GM12878 (cell line): ENCODE data around the gene ARID3B. TPM values are rescaled to one million over a fixed set of nuclear protein-coding genes. Genes with fewer than 3 reads are reported as not detected.

ENCODE experiments used
- ATAC-seq: fragments of 200-7000 bp; cut with Tn5 transposase; 3 replicates; pipeline ENCODE4 v1.9.1; 2020; ENCODE audit warnings: mild to moderate bottlenecking, moderate library complexity
- BruUV-seq: library from RNA; stranded (reverse); fragments of 400-500 nt; replicated peaks from 2 replicates; lab custom pipeline; 2021; lab: Mats Ljungman, UMichigan
- CTCF ChIA-PET: fragments of 300-600 bp; sonication (Branson Sonifier 250); formaldehyde crosslinking; extraction: SDS; loops from one replicate; lab custom pipeline; 2021; ENCODE audit warnings: inconsistent platforms; lab: Yijun Ruan, JAX
- POLR2A ChIA-PET: fragments of 350-600 bp; formaldehyde crosslinking; extraction: SDS; loops from one replicate; lab custom pipeline; 2021; ENCODE audit warnings: inconsistent platforms; lab: Charles Lee
- RAD21 ChIA-PET: fragments of 300-600 bp; sonication (Branson Sonifier 250); formaldehyde crosslinking; loops from one replicate; lab custom pipeline; 2023; ENCODE audit warnings: antibody characterized with exemption; ENCODE audit not compliant: unreplicated experiment; lab: Charles Lee
- SMC1A ChIA-PET: fragments of 300-600 bp; sonication (Branson Sonifier 250); formaldehyde crosslinking; loops from one replicate; lab custom pipeline; 2023; ENCODE audit not compliant: unreplicated experiment, uncharacterized antibody; lab: Charles Lee
- DNase-seq: peaks from one replicate; pipeline ENCODE4 v3.0.0-alpha.2; 2011; ENCODE audit warnings: low read depth, low spot score
- FAIRE-seq: peaks from 3 replicates; lab custom pipeline; 2011; peaks lifted over from hg19 to GRCh38; lab: Jason Lieb, UNC
- H2AFZ ChIP-seq: 2 replicates; pipeline ENCODE4 v1.6.0; 2011; ENCODE audit warnings: low read depth, low read length, control low read depth; ENCODE audit not compliant: control insufficient read depth
- H3K27ac ChIP-seq: 2 replicates; pipeline ENCODE4 v1.5.1; 2011; ENCODE audit warnings: control low read depth; ENCODE audit not compliant: control insufficient read depth, insufficient read depth
- H3K27me3 ChIP-seq, 2 experiments: replicated peaks in 1 of 2; 2 replicates each; pipeline versions ENCODE4 v1.6.0 to v1.6.1; 2011; ENCODE audit warnings: low read length in 1 of 2; ENCODE audit not compliant: control insufficient read depth in 2 of 2, insufficient read depth in 2 of 2
- H3K36me3 ChIP-seq, 2 experiments: 2 replicates each; pipeline ENCODE4 v1.5.1; 2011; ENCODE audit warnings: low read length in 1 of 2; ENCODE audit not compliant: control insufficient read depth in 2 of 2, insufficient read depth in 2 of 2
- H3K4me1 ChIP-seq: 2 replicates; pipeline ENCODE4 v1.6.1; 2011; ENCODE audit warnings: mild to moderate bottlenecking, low read length, moderate library complexity, mixed read lengths; ENCODE audit not compliant: control insufficient read depth, insufficient read depth
- H3K4me2 ChIP-seq: 2 replicates; pipeline ENCODE4 v1.6.0; 2011; ENCODE audit warnings: control low read depth; ENCODE audit not compliant: control insufficient read depth, insufficient read depth
- H3K4me3 ChIP-seq: fragments of 200-600 bp; sonication (generic); 2 replicates; pipeline ENCODE4 v1.5.1; 2016
- H3K79me2 ChIP-seq: 2 replicates; pipeline ENCODE4 v1.6.0; 2011; ENCODE audit warnings: low read length; ENCODE audit not compliant: control insufficient read depth, insufficient read depth
- H3K9ac ChIP-seq: 2 replicates; pipeline ENCODE4 v1.8.0; 2011; ENCODE audit warnings: low read length, control low read depth, mixed read lengths; ENCODE audit not compliant: control insufficient read depth, insufficient read depth
- H3K9me3 ChIP-seq: replicated peaks from 3 replicates; pipeline ENCODE4 v1.5.1; 2011; ENCODE audit warnings: mild to moderate bottlenecking, low read length; ENCODE audit not compliant: control insufficient read depth, insufficient read depth
- H4K20me1 ChIP-seq: 2 replicates; pipeline ENCODE4 v1.6.0; 2011; ENCODE audit not compliant: control insufficient read depth, insufficient read depth
- DPF2 ChIP-seq: fragments of 450-650 bp; IDR thresholded peaks from 2 replicates; pipeline ENCODE4 v1.6.1; 2017; ENCODE audit warnings: mild to moderate bottlenecking
- EP300 ChIP-seq, 2 experiments: fragments of 150-350 bp in 1 of 2; IDR thresholded peaks; 2 replicates each; pipeline ENCODE4 v1.6.1; 2011 to 2012; ENCODE audit warnings: low read depth in 2 of 2, low read length in 2 of 2, borderline replicate concordance in 1 of 2, improper control_type of control experiment in 1 of 2, inconsistent platforms in 1 of 2; ENCODE audit not compliant: control insufficient read depth in 1 of 2
- HDAC2 ChIP-seq: fragments of 200-600 bp; sonication (generic); IDR thresholded peaks from 2 replicates; pipeline ENCODE4 v1.6.1; 2017
- HDAC6 ChIP-seq: fragments of 200-600 bp; sonication (generic); IDR thresholded peaks from one replicate; pipeline ENCODE4 v1.8.0; 2017; ENCODE audit warnings: antibody characterized with exemption; ENCODE audit not compliant: unreplicated experiment
- KAT2A ChIP-seq: conservative IDR thresholded peaks from 2 replicates; pipeline ENCODE4 v1.6.1; 2011; ENCODE audit warnings: low read depth, low read length; ENCODE audit not compliant: control insufficient read depth
- MEF2A ChIP-seq: IDR thresholded peaks from 2 replicates; pipeline ENCODE4 v1.6.1; 2011; ENCODE audit warnings: low read depth, mild to moderate bottlenecking, low read length, moderate library complexity; ENCODE audit not compliant: insufficient read depth
- MYC ChIP-seq: IDR thresholded peaks from 2 replicates; pipeline ENCODE4 v1.6.1; 2011; ENCODE audit warnings: mild to moderate bottlenecking, low read length, moderate library complexity, inconsistent platforms; ENCODE audit not compliant: insufficient read depth, insufficient replicate concordance, insufficient read length, severe bottlenecking
- NBN ChIP-seq: fragments of 450-650 bp; IDR thresholded peaks from 2 replicates; pipeline ENCODE4 v1.6.1; 2016
- NFIC ChIP-seq: IDR thresholded peaks from 2 replicates; pipeline ENCODE4 v1.6.1; 2012; ENCODE audit warnings: low read depth, mild to moderate bottlenecking, inconsistent platforms, low read length, moderate library complexity
- POLR2AphosphoS5 ChIP-seq: IDR thresholded peaks from 2 replicates; pipeline ENCODE4 v1.6.1; 2011; ENCODE audit warnings: mild to moderate bottlenecking, low read length, inconsistent platforms
- SIX5 ChIP-seq: IDR thresholded peaks from 2 replicates; pipeline ENCODE4 v1.6.1; 2011; ENCODE audit warnings: mild to moderate bottlenecking, low read depth, low read length, moderate library complexity; ENCODE audit not compliant: severe bottlenecking
- SMAD1 ChIP-seq: fragments of 450-650 bp; IDR thresholded peaks from 2 replicates; pipeline ENCODE4 v1.6.1; 2018; ENCODE audit warnings: mild to moderate bottlenecking, low read depth; ENCODE audit not compliant: partially characterized antibody
- SREBF2 ChIP-seq: IDR thresholded peaks from 2 replicates; pipeline ENCODE4 v1.6.1; 2012; ENCODE audit warnings: mild to moderate bottlenecking, low read length
- TCF3 ChIP-seq: IDR thresholded peaks from 2 replicates; pipeline ENCODE4 v1.6.1; 2012; ENCODE audit warnings: low read depth, mild to moderate bottlenecking, low read length, borderline replicate concordance; ENCODE audit not compliant: insufficient read depth
- ZNF384 ChIP-seq: IDR thresholded peaks from 2 replicates; pipeline ENCODE4 v1.6.1; 2012; ENCODE audit warnings: low read depth, mild to moderate bottlenecking, low read length, improper control_type of control experiment, borderline replicate concordance
- WGBS: methylation state at CpG from one replicate; pipeline ENCODE4 v1.1.6; 2016; ENCODE audit warnings: low lambda C conversion rate; ENCODE audit not compliant: insufficient replicate concordance, insufficient coverage; ENCODE audit errors: missing lambda C conversion rate; 5-methylcytosine and 5-hydroxymethylcytosine counted together
- in situ Hi-C: fragments of 300-500 bp; cut with MboI; formaldehyde crosslinking; loops from 9 replicates; pipeline ENCODE4 v1.14.3; 2018; ENCODE audit warnings: mixed read lengths
- intact Hi-C: fragments of 100-400 bp; cut with micrococcal nuclease; formaldehyde crosslinking; loops from one replicate; pipeline ENCODE4 v1.14.2; 2022; ENCODE audit not compliant: unreplicated experiment
- polyA plus RNA-seq, 11 experiments: library from polyadenylated mRNA; depleted of rRNA in 4 of 11; unstranded in 6 of 11; stranded (reverse) in 5 of 11; fragments of >200 nt; fragmentation: Nextera tagmentation in 4 of 11; fragmentation: Illumina TruSeq in 1 of 11; extraction: Ambion mirVana in 4 of 11; extraction: Trizol in 1 of 11; gene quantifications; 1 replicate in 1 of 11; 2 replicates in 10 of 11; pipeline versions ENCODE4 v1.2.1 to v1.2.3, GENCODE V29; 2011 to 2016; ENCODE audit warnings: inconsistent platforms in 2 of 11, missing spikeins in 2 of 11, low read depth in 1 of 11
- total RNA-seq, 4 experiments: library from RNA; depleted of rRNA in 3 of 4; stranded (reverse); fragments of >200 nt in 3 of 4; fragmentation: Illumina TruSeq in 1 of 4; extraction: Trizol in 1 of 4; gene quantifications; 2 replicates each; pipeline versions ENCODE4 v1.2.1 to v1.2.3, GENCODE V29; 2013 to 2021
- TF ChIP-seq, protein P1 (sequence below): IDR thresholded peaks from 2 replicates; pipeline ENCODE4 v1.6.1; 2011; ENCODE audit warnings: low read depth, mild to moderate bottlenecking, low read length, moderate library complexity, borderline replicate concordance; ENCODE audit errors: extremely low read depth

ARID3B gene
- total and polyA plus RNA-seq, 10 of the 15 experiments (the other 5 are each of a cell fraction or from before 2014, with no cell fraction given) = 1.1 to 33.4 (median 24.0) TPM

DNA sequence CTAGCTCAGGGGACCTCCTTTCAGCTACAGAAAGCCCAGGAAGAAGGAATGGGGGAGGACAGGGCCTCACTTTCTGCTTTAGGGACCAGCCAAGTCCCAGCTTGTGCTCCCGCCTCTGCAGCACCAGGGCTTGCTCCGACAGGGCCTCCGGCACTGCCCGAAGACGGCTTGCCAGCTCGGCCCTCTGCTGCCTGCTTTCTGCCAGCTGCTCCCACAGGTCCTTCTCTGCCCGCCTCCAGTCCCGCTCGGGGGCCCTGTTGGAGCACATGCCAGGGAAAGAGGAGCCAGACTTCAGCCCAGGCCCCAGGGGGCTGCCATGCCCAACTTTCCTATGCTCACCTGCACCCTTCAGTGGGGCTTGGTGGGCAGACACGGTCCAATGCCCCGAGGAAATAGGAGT is 70.3 kb downstream of the ARID3B start:
- no peaks in the 10 kb centered on the region for H3K9me3 ChIP-seq
- in situ Hi-C loops = no loop called here
- no TSS peak for BruUV-seq
- ChIA-PET SMC1A (interaction anchor here (2.5 kb wide), 1 partner anchor 13 kb away, joined by 5 read pairs; no protein-coding TSS in a partner anchor), CTCF (interaction anchor here (1.3 to 18.5 kb wide), 3 partner anchors 12 to 59 kb away, joined by 4 to 206 read pairs (median 4); no protein-coding TSS in a partner anchor), RAD21 (interaction anchor here (0.8 to 1.5 kb wide), 3 partner anchors 13 to 66 kb away, joined by 3 to 4 read pairs (median 3); no protein-coding TSS in a partner anchor), POLR2A (interaction anchor here (1.4 kb wide), 1 partner anchor 13 kb away, joined by 3 read pairs; no protein-coding TSS in a partner anchor)
- no peak overlapping the region for H3K4me2 ChIP-seq
- no peak overlapping the region for H3K27ac ChIP-seq
- no peak for DNase-seq
- WGBS = 39% methylated on average over 11 of the region's 11 CpGs
- H3K4me1 ChIP-seq = peaks cover 5% of the 10 kb centered on the region; the same call in 1 of the 2 replicates
- intact Hi-C loops = no loop called here
- TF ChIP-seq MYC (no peak), SMAD1 (no peak)
- no peak for FAIRE-seq
- H3K9ac ChIP-seq = no peak overlapping the region
- H2AFZ ChIP-seq = no peak overlapping the region
- peaks cover 16% of the 10 kb centered on the region for H3K79me2 ChIP-seq
- no peaks in the 10 kb centered on the region; a peak in 1 of 4 replicates for H3K27me3 ChIP-seq
- H3K4me3 ChIP-seq = no peak overlapping the region
- no peaks in the 10 kb centered on the region for H3K36me3 ChIP-seq
- H4K20me1 ChIP-seq = no peaks in the 10 kb centered on the region
- ATAC-seq = no peak

DNA sequence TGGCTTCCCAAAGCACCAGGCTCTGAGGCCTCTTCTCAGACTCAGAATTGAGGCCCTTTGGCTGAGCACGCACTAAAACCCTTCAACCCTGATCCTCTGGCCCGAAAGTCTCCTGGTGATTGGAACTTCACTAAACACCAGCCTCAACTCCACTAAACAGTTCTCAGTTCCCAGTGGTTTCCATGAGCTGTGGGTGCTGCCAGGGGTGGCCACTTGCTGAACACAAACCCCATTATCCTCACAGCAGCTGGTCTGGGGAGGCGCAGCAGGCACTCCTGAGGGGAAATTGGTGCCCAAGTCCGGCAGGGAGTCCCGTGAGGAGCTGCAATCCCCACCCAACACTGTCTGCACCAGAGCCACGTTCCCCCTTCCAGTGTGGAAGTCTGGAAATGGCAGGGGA is 70.8 kb downstream of the ARID3B start:
- ChIA-PET CTCF (interaction anchor here (0.6 to 18.5 kb wide), 4 partner anchors 13 to 545 kb away, joined by 3 to 206 read pairs (median 4); no protein-coding TSS in a partner anchor), POLR2A (interaction anchor here (0.5 to 1.4 kb wide), 2 partner anchors 14 to 71 kb away, joined by 3 to 4 read pairs; partner anchors contain the start of gene ARID3B), RAD21 (interaction anchor here (1.5 kb wide), 1 partner anchor 66 kb away, joined by 4 read pairs; no protein-coding TSS in a partner anchor), SMC1A (interaction anchor here (0.7 to 2.5 kb wide), 3 partner anchors 14 to 67 kb away, joined by 3 to 5 read pairs (median 3); no protein-coding TSS in a partner anchor)
- DNase-seq (no peak), FAIRE-seq (no peak), ATAC-seq (no peak)
- Histone ChIP-seq H3K4me2 (no peak overlapping the region), H3K27me3 (no peaks in the 10 kb centered on the region; a peak in 1 of 4 replicates), H3K79me2 (peaks cover 20% of the 10 kb centered on the region), H3K27ac (no peak overlapping the region), H3K9ac (no peak overlapping the region), H4K20me1 (peaks cover 3% of the 10 kb centered on the region; the same call in 1 of the 2 replicates), H3K36me3 (no peaks in the 10 kb centered on the region), H3K9me3 (no peaks in the 10 kb centered on the region), H2AFZ (no peak overlapping the region), H3K4me3 (no peak overlapping the region), H3K4me1 (peaks cover 5% of the 10 kb centered on the region; the same call in 1 of the 2 replicates)
- 53% methylated on average over 6 of the region's 6 CpGs for WGBS
- intact Hi-C loops = no loop called here
- no TSS peak for BruUV-seq
- in situ Hi-C loops = no loop called here
- TF ChIP-seq POLR2AphosphoS5 = no peak
- TF ChIP-seq HDAC6 = no peak
- TF ChIP-seq, protein P1, sequence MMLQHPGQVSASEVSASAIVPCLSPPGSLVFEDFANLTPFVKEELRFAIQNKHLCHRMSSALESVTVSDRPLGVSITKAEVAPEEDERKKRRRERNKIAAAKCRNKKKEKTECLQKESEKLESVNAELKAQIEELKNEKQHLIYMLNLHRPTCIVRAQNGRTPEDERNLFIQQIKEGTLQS = no peak
- no peak for TF ChIP-seq NBN
- no peak for TF ChIP-seq SIX5
- no peak for TF ChIP-seq HDAC2
- TF ChIP-seq TCF3 = no peak
- TF ChIP-seq KAT2A = no peak
- TF ChIP-seq NFIC = no peak
- TF ChIP-seq MEF2A = no peak
- no peak for TF ChIP-seq EP300 (IDR thresholded peaks at IDR 0.05; ENCODE audit: borderline replicate concordance in 1 of 2, control insufficient read depth in 1 of 2, low read depth in 2 of 2, low read length in 2 of 2)
- no peak for TF ChIP-seq ZNF384
- TF ChIP-seq SREBF2 = no peak
- no peak for TF ChIP-seq DPF2
